Jurkat, Clone E6-1 (cell line): ENCODE results near the gene OR10V1.
"Not testable (repeated sequence)": the region's sequence is repeated elsewhere in the genome, so short reads cannot be mapped to it uniquely, and the experiment has no call there.

ENCODE experiments used
- DNase-seq: peaks from one replicate; pipeline ENCODE4 v3.0.0-alpha.2; 2011; ENCODE audit warnings: low read depth, low spot score
- H3K4me3 ChIP-seq: 2 replicates; pipeline ENCODE4 v1.5.1; 2011; ENCODE audit warnings: mild to moderate bottlenecking, low read length, control low read depth, moderate library complexity

The OR10V1 gene

GRCh38 chr11:59719556-59719955 lies 5.9 kb upstream of the OR10V1 start:
- DNase-seq: no peak
- no peak overlapping the region for H3K4me3 ChIP-seq

GRCh38 chr11:59716051-59716450 lies 2.4 kb upstream of the OR10V1 start:
- no peak overlapping the region for H3K4me3 ChIP-seq
- DNase-seq: no peak

- no peak for DNase-seq
- no peak overlapping the region for H3K4me3 ChIP-seq
Measured at GRCh38 chr11:59710136-59710847, 3.4 kb downstream of the OR10V1 start.

GRCh38 chr11:59708537-59708936 lies 5.1 kb downstream of the OR10V1 start:
- DNase-seq: no peak
- no peak overlapping the region for H3K4me3 ChIP-seq

GRCh38 chr11:59707371-59707770 lies 6.3 kb downstream of the OR10V1 start:
- H3K4me3 ChIP-seq: peak overlapping the region; percentile 15; the same call in 1 of the 2 replicates
- no peak for DNase-seq

- H3K4me3 ChIP-seq: peak overlapping the region; percentile 20; the same call in 1 of the 2 replicates
- DNase-seq: peak; percentile 96
Measured at GRCh38 chr11:59706518-59707285, 6.9 kb downstream of the OR10V1 start.

GRCh38 chr11:59705294-59705693 lies 8.4 kb downstream of the OR10V1 start:
- no peak overlapping the region for H3K4me3 ChIP-seq
- no peak for DNase-seq

GRCh38 chr11:59703515-59703914 lies 10.1 kb downstream of the OR10V1 start:
- not testable (repeated sequence) for H3K4me3 ChIP-seq, DNase-seq

- DNase-seq: not testable (repeated sequence)
Measured at GRCh38 chr11:59700157-59700556, 13.5 kb downstream of the OR10V1 start.

GRCh38 chr11:59698506-59698905 lies 15.1 kb downstream of the OR10V1 start:
- H3K4me3 ChIP-seq: no peak overlapping the region
- no peak for DNase-seq

More at GRCh38 chr11:59700157-59700556, 13.5 kb downstream of the OR10V1 start:
- H3K4me3 ChIP-seq: not testable (repeated sequence)

GRCh38 chr11:59692915-59693314 lies 20.7 kb downstream of the OR10V1 start:
- DNase-seq: no peak
- no peak overlapping the region for H3K4me3 ChIP-seq

- DNase-seq: no peak
- no peak overlapping the region for H3K4me3 ChIP-seq
Measured at GRCh38 chr11:59691156-59691555, 22.5 kb downstream of the OR10V1 start.

- no peak overlapping the region for H3K4me3 ChIP-seq
- no peak for DNase-seq
Measured at GRCh38 chr11:59689015-59689414, 24.6 kb downstream of the OR10V1 start.

- H3K4me3 ChIP-seq, DNase-seq: not testable (repeated sequence)
Measured at GRCh38 chr11:59681260-59681725, 32.4 kb downstream of the OR10V1 start.

GRCh38 chr11:59680287-59681154 lies 33.1 kb downstream of the OR10V1 start:
- no peak overlapping the region for H3K4me3 ChIP-seq
- DNase-seq: peak; percentile 62

- no peak for DNase-seq
- no peak overlapping the region for H3K4me3 ChIP-seq
Measured at GRCh38 chr11:59679347-59679746, 34.3 kb downstream of the OR10V1 start.

GRCh38 chr11:59678813-59679165 lies 34.9 kb downstream of the OR10V1 start:
- DNase-seq: no peak
- H3K4me3 ChIP-seq: no peak overlapping the region

GRCh38 chr11:59678118-59678812 lies 35.4 kb downstream of the OR10V1 start:
- no peak overlapping the region for H3K4me3 ChIP-seq
- DNase-seq: no peak

GRCh38 chr11:59676205-59676604 lies 37.4 kb downstream of the OR10V1 start:
- H3K4me3 ChIP-seq: no peak overlapping the region
- DNase-seq: no peak
